ENCODE measurements around the gene ZNF627.

- TF ChIP-seq GATA3 (IDR thresholded peaks at IDR 0.05; ENCODE audit: low read depth, low read length) (no peak), GATA2 (IDR thresholded peaks at IDR 0.05; ENCODE audit: low read depth, low read length) (no peak)
These were observed 40.5 kb upstream of the ZNF627 start for GRCh38 chr19:11556634-11557420.
